ENCODE results near the gene BMP2K.

BMP2K gene

GRCh38 chr4:78910612-78911011 is 134.5 kb downstream of the BMP2K start:
- DNase-seq (ENCODE audit: low read depth, low spot score), result no peak
- TF ChIP-seq CTCF (IDR thresholded peaks at IDR 0.05; ENCODE audit: low read depth, low read length), result no peak
- in situ Hi-C loops (cut with HindIII; ENCODE audit: low sequenced_read_pairs), result no loop called here
- H3K4me3 ChIP-seq (ENCODE audit: low read depth, low read length), result no peak overlapping the region

GRCh38 chr4:78922207-78922606 is 146.1 kb downstream of the BMP2K start:
- in situ Hi-C loops (cut with HindIII; ENCODE audit: low sequenced_read_pairs), result no loop called here
- no peak overlapping the region for H3K4me3 ChIP-seq (ENCODE audit: low read depth, low read length)
- peak; percentile 39 for DNase-seq (ENCODE audit: low read depth, low spot score)
- no peak for TF ChIP-seq CTCF (IDR thresholded peaks at IDR 0.05; ENCODE audit: low read depth, low read length)

GRCh38 chr4:78923464-78924312 is 147.5 kb downstream of the BMP2K start:
- in situ Hi-C loops (cut with HindIII; ENCODE audit: low sequenced_read_pairs), result no loop called here
- DNase-seq (ENCODE audit: low read depth, low spot score), result no peak
- no peak for TF ChIP-seq CTCF (IDR thresholded peaks at IDR 0.05; ENCODE audit: low read depth, low read length)
- H3K4me3 ChIP-seq (ENCODE audit: low read depth, low read length), result no peak overlapping the region

- TF ChIP-seq CTCF (IDR thresholded peaks at IDR 0.05; ENCODE audit: low read depth, low read length), result no peak
- no peak overlapping the region for H3K4me3 ChIP-seq (ENCODE audit: low read depth, low read length)
- in situ Hi-C loops (cut with HindIII; ENCODE audit: low sequenced_read_pairs), result no loop called here
Measured at GRCh38 chr4:78926826-78927225, 150.7 kb downstream of the BMP2K start.

GRCh38 chr4:78928835-78929234 is 152.7 kb downstream of the BMP2K start:
- DNase-seq (ENCODE audit: low read depth, low spot score), result no peak
- TF ChIP-seq CTCF (IDR thresholded peaks at IDR 0.05; ENCODE audit: low read depth, low read length), result no peak
- in situ Hi-C loops (cut with HindIII; ENCODE audit: low sequenced_read_pairs), result no loop called here
- no peak overlapping the region for H3K4me3 ChIP-seq (ENCODE audit: low read depth, low read length)

More at GRCh38 chr4:78926826-78927225, 150.7 kb downstream of the BMP2K start:
- DNase-seq (ENCODE audit: low read depth, low spot score), result no peak

GRCh38 chr4:78930016-78930629 is 154.0 kb downstream of the BMP2K start:
- H3K4me3 ChIP-seq (ENCODE audit: low read depth, low read length), result no peak overlapping the region
- in situ Hi-C loops (cut with HindIII; ENCODE audit: low sequenced_read_pairs), result no loop called here
- no peak for TF ChIP-seq CTCF (IDR thresholded peaks at IDR 0.05; ENCODE audit: low read depth, low read length)
- DNase-seq (ENCODE audit: low read depth, low spot score), result no peak

All from astrocyte of the spinal cord (primary cell).